ENCODE data around the gene NCBP2.

DNA sequence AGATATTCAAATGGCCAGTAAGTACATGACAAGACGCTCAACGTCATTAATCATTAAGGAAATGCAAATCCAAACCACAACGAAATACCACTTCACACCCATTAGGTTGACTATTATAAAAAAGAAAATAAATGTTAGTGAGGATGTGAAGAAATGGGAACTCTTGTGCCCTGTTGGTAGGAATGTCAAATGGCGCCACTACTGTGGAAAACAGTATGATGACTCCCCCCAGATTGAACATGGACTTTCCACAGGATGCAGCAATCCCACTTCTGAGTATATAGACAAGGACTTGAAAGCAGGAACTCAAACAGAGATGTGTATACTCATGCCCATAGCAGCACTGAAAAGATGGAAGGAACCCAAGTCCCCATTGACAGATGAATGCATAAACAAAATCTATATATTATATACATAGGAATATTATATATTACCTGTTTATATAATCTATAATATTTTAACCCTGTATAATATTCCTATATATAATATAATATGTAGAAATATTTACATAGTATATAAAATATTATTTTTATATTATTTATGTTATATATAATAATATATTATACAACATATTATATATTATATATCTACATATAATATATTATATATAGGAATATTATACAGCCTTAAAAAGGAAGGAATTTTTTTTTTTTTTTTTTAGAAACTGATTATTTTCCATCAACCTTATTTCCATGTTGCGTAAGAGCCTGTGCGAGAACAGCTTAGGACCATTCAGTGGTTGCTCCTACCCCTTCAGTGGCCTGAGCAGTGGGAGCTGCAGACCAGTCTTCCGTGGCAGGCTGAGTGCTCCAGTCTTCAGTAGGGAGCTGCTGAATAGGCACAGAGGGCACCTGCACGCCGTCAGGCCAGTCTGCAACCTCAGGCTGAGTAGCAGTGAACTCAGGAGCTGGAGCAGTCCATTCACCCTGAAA is 43.9 kb upstream of the NCBP2 start:
- TF ChIP-seq CTCF (IDR thresholded peaks at IDR 0.05) (no peak), POLR2A (IDR thresholded peaks at IDR 0.05) (no peak)
